Colon (tissue), 2 donors: Measurements from ENCODE around the gene PEPD.
"Not testable (repeated sequence)": the region's sequence is repeated elsewhere in the genome, so short reads cannot be mapped to it uniquely, and the experiment has no call there.

Source experiments
- FAIRE-seq: peaks from 2 replicates; lab custom pipeline; 2012; peaks lifted over from hg19 to GRCh38; lab: Jason Lieb, UNC
- donor health status: control.
- donor health status: control.

The PEPD gene

DNA sequence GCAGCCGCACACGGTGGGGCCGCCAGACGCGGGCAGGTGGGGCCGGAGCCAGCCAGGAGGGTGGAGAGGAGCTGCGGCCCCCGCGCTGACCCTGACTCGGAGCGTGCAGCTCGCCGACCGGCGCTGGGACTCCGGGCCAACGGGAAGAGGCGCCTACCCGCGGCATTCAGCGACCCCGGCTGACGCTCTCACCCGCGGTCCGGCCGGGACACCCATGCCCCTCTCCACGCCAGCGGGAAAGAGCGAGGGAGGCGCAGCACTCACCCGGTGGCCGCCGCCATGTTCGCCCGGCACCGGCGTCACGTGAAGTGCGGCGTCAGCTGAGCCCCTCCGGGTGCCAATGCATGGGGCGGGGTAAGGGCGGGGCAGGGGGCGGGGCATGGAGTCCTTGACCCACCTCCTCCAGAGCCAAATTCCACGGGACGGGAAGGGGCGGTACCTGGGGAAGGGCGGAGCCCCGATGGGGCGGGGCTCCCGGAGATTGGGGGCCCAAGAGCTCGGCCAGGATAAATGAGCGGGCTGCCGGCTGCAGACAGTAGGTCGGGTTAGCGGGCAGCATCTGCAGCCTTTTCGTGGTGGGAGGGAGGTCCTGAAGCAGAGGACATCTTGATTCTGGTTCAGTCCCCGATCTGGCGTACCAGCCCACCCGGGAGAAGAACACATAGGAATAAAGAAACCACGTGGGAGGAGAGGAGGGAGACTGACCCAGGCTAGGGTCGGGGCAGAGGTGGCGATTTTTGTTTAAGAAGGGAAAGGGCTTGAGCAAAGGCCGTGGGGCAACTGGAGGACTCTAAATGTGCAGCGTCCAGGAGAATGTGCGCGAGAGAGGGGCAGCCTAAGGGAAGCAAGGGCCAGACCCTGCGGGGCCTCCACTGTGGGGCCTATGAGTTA, at the start of gene PEPD:
TSS of gene PEPD (minus strand) at position 312 of the 891 bp plus-strand sequence. CDS start at position 281, 31 bp downstream.
- FAIRE-seq = no peak

DNA sequence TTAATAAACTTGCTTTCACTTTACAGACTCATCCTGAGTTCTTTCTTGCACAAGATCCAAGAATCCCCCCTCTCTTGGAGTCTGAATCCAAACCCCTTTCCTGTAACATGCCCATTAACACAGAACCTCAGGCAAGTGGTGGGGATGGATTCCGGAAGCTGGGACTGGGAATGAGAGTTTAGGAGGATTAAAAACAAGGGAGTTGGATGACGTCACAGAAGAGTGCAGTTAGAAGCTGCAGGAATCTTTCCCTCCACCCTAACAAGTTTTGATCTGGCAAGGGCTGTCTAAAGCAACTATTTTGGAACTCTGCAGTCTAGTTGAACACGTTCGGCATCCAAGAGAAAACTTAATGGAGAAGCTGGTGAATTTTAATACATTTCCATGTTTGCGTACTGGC, 48.2 kb upstream of the PEPD start:
- FAIRE-seq = no peak

DNA sequence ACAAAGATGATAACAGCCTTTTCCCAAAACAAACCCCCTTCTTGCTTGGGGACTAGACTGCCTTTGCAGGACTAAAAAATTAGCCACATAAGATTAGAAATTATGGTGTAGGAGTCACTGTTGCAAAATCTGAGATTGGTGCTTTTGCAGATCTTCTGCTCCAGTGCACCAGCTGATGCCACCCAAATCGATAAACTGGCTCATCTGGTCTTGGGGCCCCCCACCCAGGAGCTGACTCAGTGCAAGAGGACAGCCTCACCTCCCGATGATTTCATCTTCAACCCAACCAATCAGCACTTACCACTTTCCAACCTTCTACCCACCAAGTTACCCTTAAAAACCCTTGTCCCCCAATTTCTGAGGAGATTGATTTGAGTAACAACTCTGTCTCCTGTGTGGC, 47.1 kb upstream of the PEPD start:
- FAIRE-seq = no peak

DNA sequence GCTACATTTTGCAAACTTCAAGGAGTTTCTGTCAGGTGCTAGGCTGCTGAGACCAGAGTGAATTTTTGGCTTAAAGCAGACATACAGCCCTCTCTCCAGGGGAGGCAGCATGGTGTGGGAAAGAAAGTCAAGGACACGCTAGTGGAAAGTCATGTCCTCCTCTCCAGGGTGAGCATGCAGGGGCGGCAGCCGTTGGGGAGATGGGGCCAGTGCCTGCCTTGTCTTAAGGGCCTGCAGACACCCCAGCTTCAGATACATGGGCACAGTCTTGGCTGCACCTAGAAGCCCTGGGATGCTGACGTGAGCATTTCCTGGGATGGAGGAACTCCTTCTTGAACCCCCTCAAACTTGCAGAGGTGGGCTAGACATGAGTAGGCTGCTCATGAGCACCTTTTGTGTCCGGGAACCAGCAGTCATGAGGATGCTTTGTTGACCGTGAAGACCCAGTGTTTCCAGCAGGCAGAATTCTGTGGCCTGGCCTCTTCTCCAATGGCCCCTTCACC, 43.3 kb upstream of the PEPD start:
- no peak for FAIRE-seq

DNA sequence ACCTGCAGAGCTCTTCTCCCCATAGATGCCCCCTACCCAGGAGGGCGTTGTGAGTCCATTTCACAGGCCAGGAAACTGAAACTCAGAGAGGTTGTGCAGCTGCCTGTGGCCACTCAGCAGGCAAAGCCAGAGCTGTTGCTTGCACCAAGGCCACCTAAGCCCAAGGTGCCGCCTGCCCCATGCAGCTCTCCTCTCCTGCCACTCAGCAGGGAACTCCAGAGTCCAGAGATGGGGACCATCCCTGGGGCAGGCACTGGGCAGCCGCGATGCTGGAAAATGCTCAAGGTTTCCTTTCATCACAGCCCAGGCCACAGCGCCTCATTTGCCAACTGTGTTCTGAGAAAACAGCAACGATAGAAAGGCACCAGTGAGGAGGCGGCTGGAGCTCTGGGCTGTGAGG, 41.0 kb upstream of the PEPD start:
- FAIRE-seq = no peak

DNA sequence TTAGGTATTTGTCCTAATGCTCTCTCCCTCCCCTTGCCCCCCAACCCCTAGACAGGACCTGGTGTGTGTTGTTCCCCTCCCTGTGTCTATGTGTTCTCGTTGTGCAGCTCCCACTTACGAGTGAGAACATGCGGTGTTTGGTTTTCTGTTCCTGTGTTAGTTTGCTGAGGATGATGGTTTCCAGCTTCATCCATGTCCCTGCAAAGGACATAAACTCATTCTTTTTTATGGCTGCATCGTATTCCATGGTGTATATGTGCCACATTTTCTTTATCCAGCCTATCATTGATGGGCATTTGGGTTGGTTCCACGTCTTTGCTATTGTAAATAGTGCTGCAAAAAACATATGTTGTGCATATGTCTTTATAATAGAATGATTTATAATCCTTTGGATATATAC, 40.1 kb upstream of the PEPD start:
- FAIRE-seq = not testable (repeated sequence)

DNA sequence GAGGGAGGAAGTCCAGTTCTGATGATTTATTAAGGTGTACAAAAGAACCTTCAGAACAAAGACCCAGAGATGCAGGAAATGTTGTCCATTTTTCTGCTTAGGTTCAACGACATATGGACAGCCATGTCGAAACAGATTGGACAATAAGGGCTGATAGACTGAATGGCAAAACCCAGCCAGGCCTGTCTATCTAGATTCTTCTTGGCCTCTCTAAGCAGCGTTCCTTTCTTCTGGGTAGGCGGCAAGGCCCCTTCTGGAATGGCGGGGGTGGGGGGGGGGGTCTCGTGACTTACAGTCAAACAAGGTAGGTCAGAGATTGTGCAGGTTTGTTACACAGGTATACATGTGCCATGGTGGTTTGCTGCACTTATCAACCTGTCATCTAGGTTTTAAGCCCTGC, 39.7 kb upstream of the PEPD start:
- no peak for FAIRE-seq

DNA sequence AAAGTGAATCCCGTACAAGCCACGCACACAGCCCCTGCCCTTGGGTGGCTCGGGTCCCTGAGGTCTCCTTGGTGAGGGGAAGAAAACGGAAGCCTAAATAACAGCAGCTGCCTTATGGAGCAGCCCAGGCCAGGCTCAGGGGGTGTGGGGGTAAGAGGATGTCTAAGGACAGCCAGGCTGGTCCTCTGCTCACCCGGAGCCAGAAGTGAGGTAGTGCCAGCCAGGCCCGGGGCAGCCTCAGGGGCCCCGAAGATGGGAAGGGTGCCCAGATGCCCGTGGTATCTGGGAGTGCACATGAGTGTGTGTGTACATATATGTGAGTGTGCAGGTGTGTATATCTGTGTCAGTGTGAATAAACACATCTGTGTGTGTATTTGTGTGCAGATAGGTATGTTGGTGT, 38.4 kb upstream of the PEPD start:
- FAIRE-seq = no peak

DNA sequence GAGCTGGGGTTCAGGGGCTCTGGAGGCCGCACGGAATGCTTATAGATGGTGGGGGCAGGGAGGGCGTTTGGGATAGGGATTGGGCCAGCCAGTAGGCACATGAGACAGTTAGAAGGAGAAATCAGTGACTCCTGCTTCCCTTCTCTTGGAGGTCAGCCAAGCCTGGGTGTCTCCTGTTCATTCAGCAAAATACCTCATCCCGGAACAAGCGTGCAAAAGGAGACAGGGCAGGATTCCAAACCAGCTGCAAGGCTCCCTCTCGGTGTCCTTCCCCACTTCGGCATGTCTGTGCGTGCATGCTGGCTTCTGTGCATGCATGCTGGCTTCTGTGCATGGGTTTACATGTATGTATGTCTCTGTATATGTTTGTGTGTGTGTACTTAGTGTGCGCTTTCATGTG, 37.3 kb upstream of the PEPD start:
- no peak for FAIRE-seq

DNA sequence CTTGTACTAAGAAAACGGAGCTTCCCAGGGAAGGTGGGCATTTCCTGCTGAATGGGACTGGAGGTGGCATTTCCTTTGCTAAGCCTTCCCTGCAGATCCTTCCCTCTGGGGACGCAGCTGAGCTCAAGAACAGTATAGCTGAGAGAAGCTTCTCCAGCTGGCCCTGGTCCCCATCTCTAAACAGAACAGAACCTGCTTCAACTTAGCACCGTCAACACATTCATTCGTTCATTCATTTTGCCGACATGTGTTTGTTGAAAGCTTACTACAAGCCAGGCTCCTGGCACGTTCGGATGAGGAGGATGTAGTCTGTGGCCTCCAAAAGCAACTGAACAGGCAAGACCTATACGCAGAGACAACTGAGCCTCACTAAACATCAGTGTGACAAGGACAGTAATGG, 36.6 kb upstream of the PEPD start:
- FAIRE-seq = no peak

DNA sequence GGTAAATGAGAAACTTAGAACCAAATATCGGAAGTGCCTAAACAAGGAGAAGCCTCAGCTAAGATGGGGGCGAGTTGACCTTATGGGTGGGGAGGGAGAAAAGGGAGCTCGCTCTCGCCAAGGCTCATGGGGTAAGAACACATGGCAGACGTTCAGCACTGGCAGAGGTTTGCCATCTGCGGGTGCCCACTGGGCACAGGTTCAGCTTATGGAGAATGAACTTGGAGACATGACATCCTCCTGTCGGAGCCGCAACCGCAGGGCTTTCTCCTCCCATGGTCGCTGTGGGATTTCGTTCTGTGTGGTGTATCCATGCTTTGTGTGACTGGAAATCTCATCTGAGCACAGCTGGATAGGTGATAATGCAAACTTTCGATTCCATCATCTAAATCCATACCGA, 36.1 kb upstream of the PEPD start:
- no peak for FAIRE-seq

DNA sequence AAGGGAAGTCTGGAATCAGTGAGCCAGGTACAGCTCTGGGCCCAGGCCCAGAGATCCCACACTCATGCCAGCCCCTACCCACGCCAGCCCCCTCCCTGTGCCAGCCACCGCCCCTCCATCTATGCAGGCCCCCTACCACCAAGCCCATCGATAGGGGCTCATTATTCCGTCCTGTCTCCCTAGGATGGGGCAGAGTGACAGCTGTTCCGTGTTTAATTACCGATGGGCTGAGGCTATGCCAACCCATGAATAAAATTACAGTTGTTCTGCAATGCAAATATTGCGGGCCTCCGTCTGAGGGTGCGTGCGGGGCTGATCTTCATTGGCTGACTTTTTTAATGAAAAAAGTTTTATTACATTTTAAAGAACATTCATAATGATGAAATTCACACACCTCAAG, 35.6 kb upstream of the PEPD start:
- FAIRE-seq = no peak

DNA sequence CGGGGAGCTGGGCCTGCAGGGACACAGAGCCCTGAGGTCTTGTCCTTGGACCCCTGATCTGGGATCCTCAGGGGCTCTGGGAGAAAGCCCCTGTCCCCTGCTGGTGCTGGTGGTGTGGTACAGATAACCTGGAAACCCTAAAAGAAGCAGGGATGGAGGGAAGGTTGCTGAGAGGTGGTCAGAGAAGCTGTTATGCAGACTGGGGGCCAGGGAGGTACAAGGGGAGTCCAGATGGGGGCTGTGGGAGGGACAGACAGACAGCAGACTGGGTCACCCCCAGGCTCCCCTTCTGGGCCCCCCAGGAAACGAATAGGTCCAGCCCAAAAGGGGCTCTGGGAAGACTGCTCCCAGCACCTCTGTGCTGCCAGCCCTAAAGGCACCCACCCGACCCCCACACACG, 34.7 kb upstream of the PEPD start:
- FAIRE-seq = no peak

DNA sequence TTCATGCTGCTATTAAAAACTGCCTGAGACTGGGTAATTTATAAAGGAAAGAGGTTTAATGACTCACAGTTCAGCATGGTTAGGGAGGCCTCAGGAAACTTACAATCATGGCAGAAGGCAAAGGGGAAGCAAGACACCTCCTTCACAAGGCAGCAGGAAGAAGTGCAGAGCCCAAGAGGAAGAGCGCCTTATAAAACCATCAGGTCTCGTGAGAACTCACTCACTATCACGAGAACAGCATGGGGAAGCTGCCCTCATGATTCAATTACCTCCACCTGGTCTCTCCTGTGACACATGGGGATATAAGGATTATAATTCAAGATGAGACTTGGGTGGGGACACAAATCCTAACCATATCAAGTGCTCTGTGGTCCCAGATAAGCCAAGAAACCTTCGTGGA, 34.1 kb upstream of the PEPD start:
- FAIRE-seq = not testable (repeated sequence)

DNA sequence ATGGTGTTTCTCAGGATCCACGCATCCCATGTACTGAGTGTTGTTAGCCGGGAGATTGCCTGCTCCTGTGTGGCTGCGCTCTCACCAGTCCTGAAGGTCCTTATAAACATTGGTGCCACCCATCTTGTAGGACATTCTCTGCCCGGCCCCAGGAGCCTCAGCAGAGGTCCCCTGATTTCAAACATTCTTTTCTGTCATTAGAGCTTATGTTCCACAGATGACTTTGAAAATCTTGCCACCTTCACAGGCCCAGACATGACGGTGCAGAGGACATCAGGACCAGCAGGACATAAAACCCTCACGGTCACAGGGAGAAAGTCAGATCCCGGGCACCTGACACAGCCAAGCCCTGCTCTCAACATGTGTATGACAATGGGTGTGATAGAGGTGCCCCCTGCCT, 33.2 kb upstream of the PEPD start:
- no peak for FAIRE-seq

DNA sequence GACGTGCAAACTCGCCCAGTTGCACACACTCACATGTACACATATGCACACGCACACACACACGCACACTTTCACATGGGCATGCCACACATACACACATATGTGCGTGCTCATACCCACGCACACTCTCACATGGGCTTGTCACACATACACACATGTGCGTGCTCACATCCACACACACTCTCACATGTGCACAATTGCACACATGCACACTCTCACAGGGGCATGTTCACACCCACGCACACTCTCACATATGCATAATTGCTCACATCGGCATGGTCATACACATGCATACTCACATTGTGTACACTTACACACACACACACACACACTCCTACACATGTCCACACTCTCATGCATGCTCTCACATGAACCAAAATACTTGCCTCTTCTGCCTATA, 32.8 kb upstream of the PEPD start:
- FAIRE-seq = no peak

DNA sequence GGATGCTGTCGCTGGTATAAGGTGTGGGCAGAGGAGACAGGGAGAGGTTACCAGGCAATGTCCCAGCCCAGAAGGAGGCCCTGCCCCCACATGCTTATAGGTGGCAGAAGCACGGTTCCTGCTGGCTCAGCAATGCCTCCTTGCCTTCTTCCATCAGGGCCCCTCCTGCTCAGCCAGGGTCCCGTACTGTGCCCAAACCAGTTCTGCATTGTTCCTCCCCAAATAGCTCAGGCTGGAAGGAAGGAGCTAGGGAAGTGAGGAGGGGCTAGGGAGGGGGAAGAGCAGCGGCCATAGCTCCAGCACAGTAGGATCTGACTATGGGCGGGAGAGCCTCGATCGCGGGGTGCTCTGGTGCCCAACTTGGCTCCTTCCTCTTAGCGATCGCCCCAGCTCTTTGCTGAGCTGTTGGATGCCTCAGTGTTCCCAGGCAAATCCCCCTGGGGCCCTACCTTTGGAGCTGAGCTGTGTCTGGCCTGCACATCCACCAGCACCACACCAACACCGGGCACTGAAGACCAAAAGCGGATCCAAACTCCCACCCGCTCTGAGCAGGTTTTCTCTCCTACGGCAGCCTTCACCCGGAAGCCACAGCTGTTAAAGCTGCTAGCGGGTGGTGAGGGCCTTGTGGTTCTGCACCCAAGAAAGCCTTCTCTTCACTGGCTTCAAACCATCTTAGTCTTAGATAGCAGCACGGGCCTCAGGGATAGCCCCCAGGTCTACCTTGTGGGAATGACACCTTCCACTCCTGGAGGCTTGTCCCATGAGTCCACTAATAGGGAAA, 32.1 kb upstream of the PEPD start:
- FAIRE-seq = no peak

DNA sequence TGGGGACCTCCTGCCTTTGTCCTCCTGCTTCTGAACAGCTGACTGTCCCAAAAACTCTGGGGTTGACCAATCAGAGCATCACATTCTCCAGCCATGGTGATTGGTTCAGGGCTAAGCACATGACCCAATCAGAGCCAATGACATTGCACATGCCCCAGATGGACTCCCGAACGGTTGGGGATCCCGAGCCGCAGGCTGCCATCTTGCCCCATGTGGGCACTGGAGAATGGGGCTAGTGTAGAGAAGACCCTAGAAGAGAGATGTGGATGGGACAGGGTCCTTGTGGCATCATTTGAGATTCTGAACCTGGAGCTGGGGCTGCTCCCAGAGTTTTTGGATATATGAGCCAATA, 31.3 kb upstream of the PEPD start:
- no peak for FAIRE-seq

DNA sequence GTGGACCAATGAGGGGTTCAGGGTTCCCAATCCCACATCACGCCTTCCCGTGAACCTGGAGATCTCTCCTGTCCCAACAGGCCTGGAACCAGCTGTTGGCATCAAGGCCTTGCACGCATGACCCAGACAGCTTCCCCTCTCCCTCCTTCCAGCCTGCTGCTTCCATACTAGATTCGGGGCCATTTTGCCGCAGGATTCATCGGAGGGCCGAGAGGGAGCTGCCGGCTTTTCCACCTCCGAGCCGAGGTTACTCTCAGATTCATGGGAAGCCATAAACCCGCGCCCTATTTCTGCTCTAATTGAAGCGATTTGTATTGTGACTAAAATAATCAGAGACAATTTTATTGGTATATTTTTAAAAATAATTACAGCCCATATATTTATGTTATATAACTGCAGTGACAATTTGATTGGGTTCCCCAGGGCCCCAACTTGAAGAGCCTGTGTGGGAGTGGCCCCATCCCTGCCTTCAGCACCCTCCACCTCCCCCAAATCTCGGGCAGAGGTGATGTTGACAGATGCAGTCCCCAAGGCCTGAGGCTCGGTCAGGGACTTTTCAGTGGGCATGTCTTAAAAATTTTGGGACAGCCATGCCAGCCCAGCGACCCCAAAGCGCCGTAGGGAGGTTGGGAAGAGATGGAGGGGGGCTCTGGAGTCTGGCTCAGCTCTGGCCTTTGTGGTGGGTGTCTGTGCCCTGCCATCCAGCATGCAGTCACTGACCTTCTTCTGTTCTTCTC, 30.8 kb upstream of the PEPD start:
- FAIRE-seq = no peak

DNA sequence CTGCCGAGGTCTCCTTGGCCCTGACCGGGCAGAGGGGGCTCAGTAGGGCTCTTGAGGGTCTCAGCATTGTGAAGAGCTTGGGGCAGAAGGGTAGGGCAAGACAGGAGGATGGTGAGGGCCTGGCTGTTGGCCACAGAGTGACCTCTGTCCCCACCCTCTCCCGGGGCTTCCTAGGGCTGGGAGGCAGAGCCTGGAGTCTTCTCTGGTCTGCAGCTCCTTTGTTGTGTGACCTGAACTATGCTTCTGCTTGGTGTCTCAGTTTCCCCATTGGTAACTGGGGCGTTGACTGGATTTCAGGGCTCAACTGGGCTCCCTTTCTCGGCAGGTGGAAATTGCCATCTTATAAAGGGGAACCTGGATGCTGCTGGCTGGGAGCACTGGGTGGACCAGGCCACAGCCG, 30.1 kb upstream of the PEPD start:
- no peak for FAIRE-seq

DNA sequence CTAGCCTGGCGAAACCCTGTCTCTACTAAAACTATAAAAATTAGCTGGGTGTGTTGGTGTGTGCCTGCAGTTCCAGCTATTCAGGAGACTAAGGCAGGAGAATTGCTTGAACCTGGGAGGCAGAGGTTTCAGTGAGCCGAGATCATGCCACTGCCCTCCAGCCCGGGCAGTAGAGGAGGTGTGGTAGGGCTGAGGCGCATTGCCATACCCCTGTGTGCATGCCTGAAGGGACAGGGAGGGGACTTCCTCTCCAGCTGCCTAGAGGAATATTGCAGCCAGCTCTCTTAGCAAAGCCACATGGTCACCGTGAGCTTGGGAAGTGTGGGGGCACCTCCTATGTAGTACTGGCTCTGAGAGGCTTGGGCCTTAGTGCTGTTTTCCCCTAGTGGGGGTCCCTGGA, 29.2 kb upstream of the PEPD start:
- no peak for FAIRE-seq

DNA sequence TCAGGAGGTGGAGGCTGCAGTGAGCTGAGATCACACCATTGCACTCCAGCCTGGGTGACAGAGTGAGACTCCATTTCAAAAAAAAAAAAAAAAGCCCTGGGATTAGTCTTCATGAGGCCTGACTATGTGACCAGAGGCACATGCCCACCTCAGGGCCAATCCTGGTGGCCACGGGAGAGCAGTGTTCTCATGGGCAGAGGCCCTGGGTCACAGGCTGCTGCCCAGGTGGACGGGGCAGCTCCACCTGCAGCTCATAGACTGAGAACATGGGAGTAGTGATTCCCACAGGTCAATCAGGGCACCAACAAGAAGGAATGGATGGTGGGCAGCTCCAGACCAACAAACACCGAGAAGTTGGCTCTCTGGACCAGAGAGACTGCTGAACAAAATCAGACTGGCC, 26.1 kb upstream of the PEPD start:
- no peak for FAIRE-seq

DNA sequence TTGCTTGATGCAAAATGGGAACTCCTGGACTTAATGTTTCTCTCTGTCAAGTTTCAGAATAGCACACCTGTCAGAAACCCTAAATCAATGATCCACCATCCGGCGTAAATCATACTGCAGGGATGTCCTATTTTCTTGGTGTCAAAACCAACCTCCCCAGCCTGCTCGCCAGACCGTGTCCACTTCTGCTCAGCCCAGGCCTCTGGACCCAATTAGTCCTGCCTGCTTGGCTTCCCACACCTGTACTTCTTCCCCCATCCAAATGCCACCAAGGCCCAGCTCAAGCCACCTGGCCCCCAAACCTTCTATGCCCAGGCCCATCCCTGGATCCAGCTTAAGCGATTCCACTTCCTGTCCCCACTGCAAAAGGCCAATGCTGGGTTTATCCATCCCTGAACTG, 25.1 kb upstream of the PEPD start:
- FAIRE-seq = no peak
